ENCODE measurements around the gene AKNA.

AKNA gene

GRCh38 chr9:114299286-114300152 lies 88.3 kb downstream of the AKNA start:
- no peak overlapping the region for H3K27ac ChIP-seq
- DNase-seq (ENCODE audit: low spot score) = peak; percentile 38
- no peak for TF ChIP-seq CTCF (IDR thresholded peaks at IDR 0.05)
- no peak overlapping the region for H3K4me3 ChIP-seq

GRCh38 chr9:114296338-114296737 lies 91.4 kb downstream of the AKNA start:
- DNase-seq (ENCODE audit: low spot score) = no peak
- H3K27ac ChIP-seq = no peak overlapping the region
- no peak for TF ChIP-seq CTCF (IDR thresholded peaks at IDR 0.05)
- H3K4me3 ChIP-seq = no peak overlapping the region

- no peak for DNase-seq (ENCODE audit: low spot score)
- H3K27ac ChIP-seq = no peak overlapping the region
- TF ChIP-seq CTCF (IDR thresholded peaks at IDR 0.05) = no peak
- H3K4me3 ChIP-seq = no peak overlapping the region
Measured at GRCh38 chr9:114294664-114295063, 93.1 kb downstream of the AKNA start.

GRCh38 chr9:114291886-114292590 lies 95.7 kb downstream of the AKNA start:
- Histone ChIP-seq H3K4me3 (no peak overlapping the region), H3K27ac (no peak overlapping the region)
- peak; percentile 54 for DNase-seq (ENCODE audit: low spot score)
- no peak for TF ChIP-seq CTCF (IDR thresholded peaks at IDR 0.05)

- Histone ChIP-seq H3K27ac (no peak overlapping the region), H3K4me3 (no peak overlapping the region)
- peak; percentile 81 for DNase-seq (ENCODE audit: low spot score)
- TF ChIP-seq CTCF (IDR thresholded peaks at IDR 0.05) = peak; percentile 90
Measured at GRCh38 chr9:114291064-114291474, 96.7 kb downstream of the AKNA start.

GRCh38 chr9:114290561-114290986 lies 97.2 kb downstream of the AKNA start:
- peak; percentile 52 for DNase-seq (ENCODE audit: low spot score)
- no peak for TF ChIP-seq CTCF (IDR thresholded peaks at IDR 0.05)
- Histone ChIP-seq H3K27ac (no peak overlapping the region), H3K4me3 (no peak overlapping the region)

Data from coronary artery (tissue), 2 donors.